HepG2 (cell line): Measurements from ENCODE around the gene RAB14. TPM values are rescaled to one million over a fixed set of nuclear protein-coding genes. Genes with fewer than 3 reads are reported as not detected.

Experiments used
- ATF1 ChIP-seq: IDR thresholded peaks from 2 replicates; pipeline ENCODE4 v1.6.1; 2016; ENCODE audit warnings: mild to moderate bottlenecking, control low read depth
- CC2D1A ChIP-seq: sonication (generic); formaldehyde crosslinking; IDR thresholded peaks from 2 replicates; pipeline ENCODE4 v1.8.1; 2023; ENCODE audit warnings: mild to moderate bottlenecking, missing genetic modification reagents
- CEBPB ChIP-seq: IDR thresholded peaks from 2 replicates; pipeline ENCODE4 v1.6.1; 2011; ENCODE audit warnings: low read depth, low read length, improper control_type of control experiment, borderline replicate concordance
- ERF ChIP-seq: IDR thresholded peaks from 2 replicates; pipeline ENCODE4 v1.6.1; 2018; ENCODE audit warnings: missing biosample characterization, missing genetic modification reagents
- HDAC6 ChIP-seq: fragments of 200-600 bp; sonication (generic); IDR thresholded peaks from 2 replicates; pipeline ENCODE4 v1.7.0; 2017; ENCODE audit warnings: mild to moderate bottlenecking, antibody characterized with exemption, low read length, low read depth
- HNRNPH1 ChIP-seq: fragments of 200-400 bp; formaldehyde crosslinking; optimal IDR thresholded peaks from 2 replicates; pipeline ENCODE3; 2017; ENCODE audit warnings: mild to moderate bottlenecking, low read depth, low read length
- KAT8 ChIP-seq: IDR thresholded peaks from 2 replicates; pipeline ENCODE4 v1.6.1; 2016; ENCODE audit warnings: missing genetic modification reagents, missing compliant biosample characterization
- KDM5B ChIP-seq: sonication (generic); formaldehyde crosslinking; IDR thresholded peaks from 2 replicates; pipeline ENCODE4 v1.4.0; 2020; ENCODE audit warnings: missing genetic modification reagents, mild to moderate bottlenecking, borderline replicate concordance
- NR1H2 ChIP-seq: sonication (generic); formaldehyde crosslinking; IDR thresholded peaks from 2 replicates; pipeline ENCODE4 v1.8.1; 2022; ENCODE audit warnings: low read depth, missing genetic modification reagents, borderline replicate concordance
- PCBP1 ChIP-seq: fragments of 200-400 bp; formaldehyde crosslinking; IDR thresholded peaks from 2 replicates; pipeline ENCODE4 v1.6.1; 2017; ENCODE audit warnings: mild to moderate bottlenecking, low read depth, low read length, borderline replicate concordance
- PHB2 ChIP-seq: fragments of 450-650 bp; IDR thresholded peaks from 2 replicates; pipeline ENCODE4 v1.6.1; 2018; ENCODE audit not compliant: partially characterized antibody
- SIN3A ChIP-seq: IDR thresholded peaks from 2 replicates; pipeline ENCODE4 v1.6.1; 2011; ENCODE audit warnings: low read depth, mild to moderate bottlenecking, control low read depth, low read length, borderline replicate concordance
- ZBTB20 ChIP-seq: sonication (generic); formaldehyde crosslinking; IDR thresholded peaks from 2 replicates; pipeline ENCODE4 v1.8.1; 2023; ENCODE audit warnings: missing genetic modification reagents, low read depth, mild to moderate bottlenecking, borderline replicate concordance
- ZNF224 ChIP-seq: sonication (generic); formaldehyde crosslinking; IDR thresholded peaks from 2 replicates; pipeline ENCODE4 v1.5.0; 2020; ENCODE audit warnings: mild to moderate bottlenecking, missing genetic modification reagents
- ZNF282 ChIP-seq: fragments of 450-650 bp; IDR thresholded peaks from 2 replicates; pipeline ENCODE4 v1.6.1; 2018; ENCODE audit not compliant: partially characterized antibody
- ZNF552 ChIP-seq: sonication (generic); formaldehyde crosslinking; IDR thresholded peaks from 2 replicates; pipeline ENCODE4 v1.9.0; 2022; ENCODE audit warnings: missing genetic modification reagents, mild to moderate bottlenecking, borderline replicate concordance
- ZNF766 ChIP-seq: sonication (generic); formaldehyde crosslinking; IDR thresholded peaks from 2 replicates; pipeline ENCODE4 v1.5.0; 2020; ENCODE audit warnings: missing genetic modification reagents, borderline replicate concordance
- polyA plus RNA-seq, 8 experiments: library from polyadenylated mRNA; depleted of rRNA in 3 of 8; stranded (reverse) in 7 of 8; unstranded in 1 of 8; fragments of >200 nt; fragmentation: Illumina TruSeq in 4 of 8; extraction: Trizol in 4 of 8; gene quantifications; 2 replicates each; pipeline versions ENCODE4 v1.2.1 to v1.2.3, GENCODE V29; 2011 to 2016; ENCODE audit warnings: low read depth in 4 of 8, missing spikeins in 1 of 8, mixed read lengths in 1 of 8; ENCODE audit not compliant: insufficient read depth in 1 of 8
- total RNA-seq, 5 experiments: library from RNA; depleted of rRNA; stranded (reverse); fragments of >200 nt; fragmentation: Illumina TruSeq; extraction: Trizol; gene quantifications; 2 replicates each; pipeline ENCODE4 v1.2.3, GENCODE V29; 2016; ENCODE audit warnings: low read depth in 1 of 5
- TF ChIP-seq, protein P1 (sequence below): sonication (generic); formaldehyde crosslinking; IDR thresholded peaks from 2 replicates; pipeline ENCODE4 v1.5.1; 2020; ENCODE audit warnings: missing genetic modification reagents, mild to moderate bottlenecking, borderline replicate concordance
- TF ChIP-seq, protein P2 (sequence below): sonication (generic); formaldehyde crosslinking; IDR thresholded peaks from 2 replicates; pipeline ENCODE4 v1.4.0; 2020; ENCODE audit warnings: missing genetic modification reagents
- TF ChIP-seq, protein P3 (sequence below): sonication (generic); formaldehyde crosslinking; IDR thresholded peaks from 2 replicates; pipeline ENCODE4 v1.9.0; 2021; ENCODE audit warnings: missing genetic modification reagents, borderline replicate concordance
- TF ChIP-seq, protein P4 (sequence below): sonication (generic); formaldehyde crosslinking; IDR thresholded peaks from 2 replicates; pipeline ENCODE4 v1.4.0; 2020; ENCODE audit warnings: missing genetic modification reagents
- TF ChIP-seq, protein P5 (sequence below): sonication (generic); formaldehyde crosslinking; conservative IDR thresholded peaks from 2 replicates; pipeline ENCODE4 v1.4.0; 2020; ENCODE audit warnings: missing genetic modification reagents
- TF ChIP-seq, protein P6 (sequence below): sonication (generic); formaldehyde crosslinking; IDR thresholded peaks from 2 replicates; pipeline ENCODE4 v1.4.0; 2020; ENCODE audit warnings: missing genetic modification reagents

The RAB14 gene
- total and polyA plus RNA-seq, 2 of the 13 experiments (the other 11 are each of a cell fraction or from before 2014, with no cell fraction given): 17.4 to 19.3 TPM

DNA sequence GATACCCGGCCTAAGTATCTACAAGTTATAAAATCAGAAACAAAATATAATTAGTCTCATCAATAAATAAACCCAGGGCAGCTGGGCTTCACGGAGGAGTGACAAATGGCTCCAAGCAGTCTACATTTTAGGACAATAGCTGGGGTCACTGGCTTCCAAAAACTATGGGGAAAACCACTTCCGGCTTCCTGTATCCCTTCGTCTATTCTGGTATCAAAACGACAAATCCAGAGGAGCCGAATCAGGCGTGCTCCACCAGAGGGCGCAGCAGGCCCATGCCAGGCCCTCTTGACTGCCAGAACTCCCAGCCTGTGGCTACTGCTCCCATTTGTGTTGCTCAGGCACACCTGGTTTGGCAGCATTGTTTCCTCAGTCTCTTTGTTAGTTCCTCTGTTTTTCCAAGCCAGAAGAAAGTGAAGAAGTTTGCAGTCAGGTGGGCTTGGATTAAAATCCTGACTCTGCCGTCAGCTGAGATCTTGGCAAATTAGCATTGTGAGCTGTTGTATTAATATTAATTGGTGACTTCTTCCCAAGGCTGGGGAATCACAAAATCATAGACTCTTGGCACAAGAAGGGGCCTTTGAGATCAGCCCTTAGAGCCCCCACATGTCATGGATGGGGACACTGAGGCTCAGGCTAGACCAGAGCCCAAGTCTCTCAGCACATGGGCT is 11.6 kb upstream of the RAB14 start (continued):
- TF ChIP-seq ZNF224 (CRISPR knock-in tag) (no peak), ZNF766 (CRISPR knock-in tag) (no peak), ZNF552 (no peak), ZBTB20 (CRISPR knock-in tag) (no peak), PCBP1 (no peak), NR1H2 (CRISPR knock-in tag) (no peak), PHB2 (no peak), CC2D1A (no peak), HDAC6 (no peak), ATF1 (CRISPR knock-in tag) (no peak), ZNF282 (no peak), SIN3A (no peak), KDM5B (no peak), HNRNPH1 (no peak), KAT8 (CRISPR knock-in tag) (peak; percentile 88), CEBPB (no peak), ERF (0 out of 2 replicates have a peak, but pooled peaks have one; percentile 33)
- TF ChIP-seq, protein P1, sequence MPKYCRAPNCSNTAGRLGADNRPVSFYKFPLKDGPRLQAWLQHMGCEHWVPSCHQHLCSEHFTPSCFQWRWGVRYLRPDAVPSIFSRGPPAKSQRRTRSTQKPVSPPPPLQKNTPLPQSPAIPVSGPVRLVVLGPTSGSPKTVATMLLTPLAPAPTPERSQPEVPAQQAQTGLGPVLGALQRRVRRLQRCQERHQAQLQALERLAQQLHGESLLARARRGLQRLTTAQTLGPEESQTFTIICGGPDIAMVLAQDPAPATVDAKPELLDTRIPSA: no peak
- TF ChIP-seq, protein P2, sequence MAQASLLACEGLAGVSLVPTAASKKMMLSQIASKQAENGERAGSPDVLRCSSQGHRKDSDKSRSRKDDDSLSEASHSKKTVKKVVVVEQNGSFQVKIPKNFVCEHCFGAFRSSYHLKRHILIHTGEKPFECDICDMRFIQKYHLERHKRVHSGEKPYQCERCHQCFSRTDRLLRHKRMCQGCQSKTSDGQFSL (CRISPR knock-in tag): no peak
- TF ChIP-seq, protein P3, sequence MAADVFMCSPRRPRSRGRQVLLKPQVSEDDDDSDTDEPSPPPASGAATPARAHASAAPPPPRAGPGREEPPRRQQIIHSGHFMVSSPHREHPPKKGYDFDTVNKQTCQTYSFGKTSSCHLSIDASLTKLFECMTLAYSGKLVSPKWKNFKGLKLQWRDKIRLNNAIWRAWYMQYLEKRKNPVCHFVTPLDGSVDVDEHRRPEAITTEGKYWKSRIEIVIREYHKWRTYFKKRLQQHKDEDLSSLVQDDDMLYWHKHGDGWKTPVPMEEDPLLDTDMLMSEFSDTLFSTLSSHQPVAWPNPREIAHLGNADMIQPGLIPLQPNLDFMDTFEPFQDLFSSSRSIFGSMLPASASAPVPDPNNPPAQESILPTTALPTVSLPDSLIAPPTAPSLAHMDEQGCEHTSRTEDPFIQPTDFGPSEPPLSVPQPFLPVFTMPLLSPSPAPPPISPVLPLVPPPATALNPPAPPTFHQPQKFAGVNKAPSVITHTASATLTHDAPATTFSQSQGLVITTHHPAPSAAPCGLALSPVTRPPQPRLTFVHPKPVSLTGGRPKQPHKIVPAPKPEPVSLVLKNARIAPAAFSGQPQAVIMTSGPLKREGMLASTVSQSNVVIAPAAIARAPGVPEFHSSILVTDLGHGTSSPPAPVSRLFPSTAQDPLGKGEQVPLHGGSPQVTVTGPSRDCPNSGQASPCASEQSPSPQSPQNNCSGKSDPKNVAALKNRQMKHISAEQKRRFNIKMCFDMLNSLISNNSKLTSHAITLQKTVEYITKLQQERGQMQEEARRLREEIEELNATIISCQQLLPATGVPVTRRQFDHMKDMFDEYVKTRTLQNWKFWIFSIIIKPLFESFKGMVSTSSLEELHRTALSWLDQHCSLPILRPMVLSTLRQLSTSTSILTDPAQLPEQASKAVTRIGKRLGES (CRISPR knock-in tag): no peak
- TF ChIP-seq, protein P4, sequence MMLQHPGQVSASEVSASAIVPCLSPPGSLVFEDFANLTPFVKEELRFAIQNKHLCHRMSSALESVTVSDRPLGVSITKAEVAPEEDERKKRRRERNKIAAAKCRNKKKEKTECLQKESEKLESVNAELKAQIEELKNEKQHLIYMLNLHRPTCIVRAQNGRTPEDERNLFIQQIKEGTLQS (CRISPR knock-in tag): no peak
- TF ChIP-seq, protein P5, sequence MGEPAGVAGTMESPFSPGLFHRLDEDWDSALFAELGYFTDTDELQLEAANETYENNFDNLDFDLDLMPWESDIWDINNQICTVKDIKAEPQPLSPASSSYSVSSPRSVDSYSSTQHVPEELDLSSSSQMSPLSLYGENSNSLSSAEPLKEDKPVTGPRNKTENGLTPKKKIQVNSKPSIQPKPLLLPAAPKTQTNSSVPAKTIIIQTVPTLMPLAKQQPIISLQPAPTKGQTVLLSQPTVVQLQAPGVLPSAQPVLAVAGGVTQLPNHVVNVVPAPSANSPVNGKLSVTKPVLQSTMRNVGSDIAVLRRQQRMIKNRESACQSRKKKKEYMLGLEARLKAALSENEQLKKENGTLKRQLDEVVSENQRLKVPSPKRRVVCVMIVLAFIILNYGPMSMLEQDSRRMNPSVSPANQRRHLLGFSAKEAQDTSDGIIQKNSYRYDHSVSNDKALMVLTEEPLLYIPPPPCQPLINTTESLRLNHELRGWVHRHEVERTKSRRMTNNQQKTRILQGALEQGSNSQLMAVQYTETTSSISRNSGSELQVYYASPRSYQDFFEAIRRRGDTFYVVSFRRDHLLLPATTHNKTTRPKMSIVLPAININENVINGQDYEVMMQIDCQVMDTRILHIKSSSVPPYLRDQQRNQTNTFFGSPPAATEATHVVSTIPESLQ (CRISPR knock-in tag): no peak
- TF ChIP-seq, protein P6, sequence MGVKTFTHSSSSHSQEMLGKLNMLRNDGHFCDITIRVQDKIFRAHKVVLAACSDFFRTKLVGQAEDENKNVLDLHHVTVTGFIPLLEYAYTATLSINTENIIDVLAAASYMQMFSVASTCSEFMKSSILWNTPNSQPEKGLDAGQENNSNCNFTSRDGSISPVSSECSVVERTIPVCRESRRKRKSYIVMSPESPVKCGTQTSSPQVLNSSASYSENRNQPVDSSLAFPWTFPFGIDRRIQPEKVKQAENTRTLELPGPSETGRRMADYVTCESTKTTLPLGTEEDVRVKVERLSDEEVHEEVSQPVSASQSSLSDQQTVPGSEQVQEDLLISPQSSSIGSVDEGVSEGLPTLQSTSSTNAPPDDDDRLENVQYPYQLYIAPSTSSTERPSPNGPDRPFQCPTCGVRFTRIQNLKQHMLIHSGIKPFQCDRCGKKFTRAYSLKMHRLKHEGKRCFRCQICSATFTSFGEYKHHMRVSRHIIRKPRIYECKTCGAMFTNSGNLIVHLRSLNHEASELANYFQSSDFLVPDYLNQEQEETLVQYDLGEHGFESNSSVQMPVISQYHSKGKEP: no peak
